ENCODE data around the gene JUND.
"Not testable (repeated sequence)": the region's sequence is repeated elsewhere in the genome, so short reads cannot be mapped to it uniquely, and the experiment has no call there.

JUND gene

DNA sequence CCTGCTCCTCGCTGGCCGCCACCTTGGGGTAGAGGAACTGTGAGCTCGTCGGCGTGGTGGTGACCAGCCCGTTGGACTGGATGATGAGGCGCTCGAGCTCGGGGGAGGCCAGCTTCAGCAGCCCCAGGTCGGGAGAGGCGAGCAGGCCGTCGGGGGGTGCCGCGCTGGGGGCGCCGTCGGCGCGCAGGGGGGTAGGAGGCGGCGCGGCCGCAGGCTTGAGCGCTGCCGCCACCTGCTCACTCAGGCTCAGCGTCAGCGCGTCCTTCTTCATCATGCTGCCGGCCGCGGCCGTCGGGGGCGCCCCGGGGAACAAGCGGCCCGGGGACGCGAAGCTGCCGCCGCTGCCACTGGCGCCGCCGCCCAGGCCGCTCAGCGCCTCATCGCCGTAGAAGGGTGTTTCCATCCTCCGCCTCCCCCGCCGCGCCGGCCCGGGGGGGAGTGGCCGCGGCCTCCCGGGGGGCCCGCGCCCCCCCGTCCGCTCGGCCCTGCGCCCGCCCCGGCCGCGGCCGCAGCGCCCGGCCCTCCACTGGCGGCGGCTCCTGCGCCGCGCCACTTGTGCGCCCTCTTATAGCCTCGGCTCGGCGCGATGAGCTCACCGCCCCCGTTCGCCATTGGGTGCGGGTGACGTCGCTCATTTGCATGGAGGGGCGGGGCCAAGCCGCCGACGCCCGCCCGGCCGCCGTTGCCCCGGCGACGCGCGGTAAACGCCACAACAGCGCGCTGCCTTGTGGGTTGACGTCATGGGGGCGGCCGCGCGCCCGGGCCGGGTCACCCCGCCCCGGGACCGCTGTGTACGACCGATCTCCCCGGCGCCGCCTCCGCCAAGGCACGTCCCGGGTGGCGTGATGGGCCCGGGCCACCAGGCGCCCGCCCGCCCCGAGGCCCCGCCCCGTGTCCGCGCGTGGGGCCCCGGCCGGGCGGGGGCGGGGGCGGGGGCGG, at the start of gene JUND:
TSS of gene JUND (minus strand) at position 541 of the 939 bp plus-strand sequence. CDS start at position 403, 138 bp downstream.
- TF ChIP-seq L3MBTL2 (conservative IDR thresholded peaks at IDR 0.05) (no peak), TARDBP (IDR thresholded peaks at IDR 0.05) (no peak), ZNF384 (IDR thresholded peaks at IDR 0.05) (no peak), BHLHE40 (IDR thresholded peaks at IDR 0.05; ENCODE audit: borderline replicate concordance) (no peak), LEF1 (IDR thresholded peaks at IDR 0.05; ENCODE audit: borderline replicate concordance) (peak; percentile 65), FOXM1 (IDR thresholded peaks at IDR 0.05; ENCODE audit: borderline replicate concordance) (peak; percentile 94), FOXA1 (IDR thresholded peaks at IDR 0.05) (no peak), ARNT (IDR thresholded peaks at IDR 0.05) (peak; percentile 50), SUZ12 (IDR thresholded peaks at IDR 0.05) (no peak), NFRKB (IDR thresholded peaks at IDR 0.05) (no peak), ELF4 (IDR thresholded peaks at IDR 0.05) (no peak), PKNOX1 (IDR thresholded peaks at IDR 0.05) (peak; percentile 94), CTBP1 (IDR thresholded peaks at IDR 0.05; ENCODE audit: borderline replicate concordance) (no peak)
- peak; percentile 98 for DNase-seq (ENCODE audit: extremely low spot score)
- CTCF ChIA-PET = interaction anchor here (0.6 to 5.9 kb wide), 8 partner anchors 11 to 73 kb away, joined by 3 to 77 read pairs (median 20); partner anchors contain the start of gene LSM4
- POLR2A ChIA-PET = interaction anchor here (0.5 to 9.0 kb wide), 62 partner anchors 9 to 862 kb away, joined by 3 to 491 read pairs (median 4); partner anchors contain the start of genes LRRC25, LSM4, MPV17L2 and MVB12A

DNA sequence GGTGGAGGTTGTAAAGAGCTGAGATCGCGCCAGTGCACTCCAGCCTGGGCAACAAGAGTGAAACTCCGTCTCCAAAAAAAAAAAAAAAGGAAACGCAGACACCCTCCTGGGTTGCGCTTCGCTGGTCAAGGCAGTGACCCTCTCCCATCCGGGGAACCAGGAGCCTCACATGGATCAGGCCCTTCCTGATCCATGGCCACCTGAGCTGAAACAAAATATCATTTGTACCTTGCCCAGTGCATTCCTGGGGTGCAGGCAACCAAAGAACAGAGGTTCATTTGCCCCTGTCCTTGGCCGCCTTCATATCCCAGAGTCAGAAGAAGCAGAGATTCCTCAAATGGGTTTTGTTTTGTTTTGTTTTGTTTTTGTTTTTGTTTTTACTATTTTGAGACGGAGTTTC, 49.4 kb upstream of the JUND start:
- DNase-seq (ENCODE audit: extremely low spot score) = no peak
- no peak for TF ChIP-seq LEF1 (IDR thresholded peaks at IDR 0.05; ENCODE audit: borderline replicate concordance)
- CTCF ChIA-PET = interaction anchor here (0.9 to 3.8 kb wide), 2 partner anchors 52 to 57 kb away, joined by 3 to 77 read pairs; partner anchors contain the start of gene JUND
- POLR2A ChIA-PET = interaction anchor here (21.8 kb wide), 1 partner anchor 53 kb away, joined by 491 read pairs; the partner anchor contains the start of genes IQCN and JUND

- ChIA-PET POLR2A (interaction anchor here (0.5 to 21.8 kb wide), 10 partner anchors 11 to 470 kb away, joined by 3 to 491 read pairs (median 4); partner anchors contain the start of genes IQCN, JUND and PGPEP1), CTCF (interaction anchor here (0.6 to 3.8 kb wide), 23 partner anchors 8 to 161 kb away, joined by 3 to 77 read pairs (median 4); partner anchors contain the start of genes GDF15, IQCN, JUND and LRRC25)
- DNase-seq (ENCODE audit: extremely low spot score) = peak; percentile 4
- TF ChIP-seq BHLHE40 (IDR thresholded peaks at IDR 0.05; ENCODE audit: borderline replicate concordance) (no peak), L3MBTL2 (conservative IDR thresholded peaks at IDR 0.05) (no peak), NFRKB (IDR thresholded peaks at IDR 0.05) (no peak), FOXM1 (IDR thresholded peaks at IDR 0.05; ENCODE audit: borderline replicate concordance) (no peak), LEF1 (IDR thresholded peaks at IDR 0.05; ENCODE audit: borderline replicate concordance) (no peak), FOXK2 (IDR thresholded peaks at IDR 0.05) (no peak), TARDBP (IDR thresholded peaks at IDR 0.05) (no peak), CTBP1 (IDR thresholded peaks at IDR 0.05; ENCODE audit: borderline replicate concordance) (no peak), ELF4 (IDR thresholded peaks at IDR 0.05) (no peak), SP1 (IDR thresholded peaks at IDR 0.05) (no peak), SUZ12 (IDR thresholded peaks at IDR 0.05) (no peak), ARNT (IDR thresholded peaks at IDR 0.05) (no peak), HDGF (IDR thresholded peaks at IDR 0.05; ENCODE audit: borderline replicate concordance) (no peak), PKNOX1 (IDR thresholded peaks at IDR 0.05) (no peak), ZNF384 (IDR thresholded peaks at IDR 0.05) (no peak), FOXA1 (IDR thresholded peaks at IDR 0.05) (no peak)
Observed at GRCh38 chr19:18329035-18329376, 47.6 kb upstream of the JUND start.

GRCh38 chr19:18328340-18329034, 47.1 kb upstream of the JUND start:
- CTCF ChIA-PET = interaction anchor here (0.6 to 3.8 kb wide), 23 partner anchors 8 to 406 kb away, joined by 3 to 77 read pairs (median 4); partner anchors contain the start of genes GDF15, IQCN, JUND and LRRC25
- POLR2A ChIA-PET = interaction anchor here (0.5 to 21.8 kb wide), 11 partner anchors 12 to 469 kb away, joined by 3 to 491 read pairs (median 4); partner anchors contain the start of genes IQCN, JUND and PGPEP1
- peak; percentile 93 for DNase-seq (ENCODE audit: extremely low spot score)
- TF ChIP-seq L3MBTL2 (conservative IDR thresholded peaks at IDR 0.05) = peak; percentile 68
- TF ChIP-seq FOXM1 (IDR thresholded peaks at IDR 0.05; ENCODE audit: borderline replicate concordance) = no peak; the same call in 1 of the 2 replicates
- no peak for TF ChIP-seq CTBP1 (IDR thresholded peaks at IDR 0.05; ENCODE audit: borderline replicate concordance)
- 0 out of 2 replicates have a peak, but pooled peaks have one; percentile 46 for TF ChIP-seq HDGF (IDR thresholded peaks at IDR 0.05; ENCODE audit: borderline replicate concordance)
- TF ChIP-seq ZNF384 (IDR thresholded peaks at IDR 0.05) = peak; percentile 34; the same call in 1 of the 2 replicates

DNA sequence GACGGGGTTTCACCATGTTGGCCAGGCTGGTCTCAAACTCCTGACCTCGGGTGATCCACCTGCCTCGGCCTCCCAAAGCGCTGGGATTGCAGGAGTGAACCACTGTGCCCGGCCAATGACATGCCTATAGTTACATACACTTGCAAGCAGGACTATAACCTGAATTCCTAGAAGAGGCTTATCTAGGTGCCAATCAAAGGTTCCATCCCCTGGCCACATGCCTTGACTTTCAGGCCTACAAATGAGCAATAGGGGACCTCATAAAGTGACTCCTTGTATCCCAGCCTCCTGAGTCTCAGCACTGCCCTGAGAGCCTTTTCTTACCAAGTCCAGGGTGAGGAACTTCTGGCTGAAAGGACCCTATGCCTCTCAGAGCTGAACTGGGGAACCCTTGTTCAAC, 45.4 kb upstream of the JUND start:
- DNase-seq (ENCODE audit: extremely low spot score) = no peak
- CTCF ChIA-PET = interaction anchor here (3.8 kb wide), 1 partner anchor 47 kb away, joined by 44 read pairs; the partner anchor contains the start of gene JUND
- POLR2A ChIA-PET = interaction anchor here (21.8 kb wide), 1 partner anchor 48 kb away, joined by 491 read pairs; the partner anchor contains the start of genes IQCN and JUND
- no peak for TF ChIP-seq CTBP1 (IDR thresholded peaks at IDR 0.05; ENCODE audit: borderline replicate concordance)
- no peak for TF ChIP-seq ZNF384 (IDR thresholded peaks at IDR 0.05)
- TF ChIP-seq BHLHE40 (IDR thresholded peaks at IDR 0.05; ENCODE audit: borderline replicate concordance) = no peak
- no peak for TF ChIP-seq SP1 (IDR thresholded peaks at IDR 0.05)
- TF ChIP-seq L3MBTL2 (conservative IDR thresholded peaks at IDR 0.05) = no peak
- no peak for TF ChIP-seq LEF1 (IDR thresholded peaks at IDR 0.05; ENCODE audit: borderline replicate concordance)
- no peak for TF ChIP-seq FOXM1 (IDR thresholded peaks at IDR 0.05; ENCODE audit: borderline replicate concordance)
- no peak for TF ChIP-seq PKNOX1 (IDR thresholded peaks at IDR 0.05)
- no peak for TF ChIP-seq FOXA1 (IDR thresholded peaks at IDR 0.05)
- no peak for TF ChIP-seq ELF4 (IDR thresholded peaks at IDR 0.05)
- no peak for TF ChIP-seq ARNT (IDR thresholded peaks at IDR 0.05)

DNA sequence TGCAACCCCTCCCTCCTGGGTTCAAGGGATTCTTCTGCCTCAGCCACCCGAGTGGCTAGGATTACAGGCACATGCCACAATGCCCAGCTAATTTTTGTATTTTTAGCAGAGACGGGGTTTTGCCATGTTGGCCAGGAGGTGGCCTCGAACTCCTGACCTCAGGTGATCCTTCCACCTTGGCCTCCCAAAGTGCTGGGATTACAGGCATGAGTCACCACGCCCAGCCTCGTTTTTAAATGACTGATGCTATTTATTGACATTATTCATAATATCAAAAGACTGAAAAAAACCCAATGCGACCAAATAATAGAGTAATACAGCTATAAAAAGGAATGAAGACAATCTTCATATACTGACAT, 42.9 kb upstream of the JUND start:
- ChIA-PET CTCF (interaction anchor here (3.8 kb wide), 1 partner anchor 45 kb away, joined by 44 read pairs; the partner anchor contains the start of gene JUND), POLR2A (interaction anchor here (21.8 kb wide), 1 partner anchor 46 kb away, joined by 491 read pairs; the partner anchor contains the start of genes IQCN and JUND)
- not testable (repeated sequence) for DNase-seq (ENCODE audit: extremely low spot score)
